K562 (cell line): ENCODE data around the gene EXD2. TPM values are rescaled to one million over a fixed set of nuclear protein-coding genes. Genes with fewer than 3 reads are reported as not detected.

ENCODE experiments used
- ATAC-seq: fragments of 200-7000 bp; cut with Tn5 transposase; 3 replicates; pipeline ENCODE4 v1.9.1; 2020; ENCODE audit warnings: moderate library complexity
- BruUV-seq: library from RNA; stranded (reverse); fragments of 400-500 nt; replicated peaks from 2 replicates; lab custom pipeline; 2021; lab: Mats Ljungman, UMichigan
- CTCF ChIA-PET: fragments of 300-600 bp; formaldehyde crosslinking; extraction: SDS; loops from one replicate; lab custom pipeline; 2021; ENCODE audit warnings: low intra/inter-chr PET ratio; lab: Yijun Ruan, JAX
- POLR2A ChIA-PET: fragments of 300-600, 350-650 bp; sonication (Branson Sonifier 250); formaldehyde crosslinking; extraction: SDS; loops from one replicate; lab custom pipeline; 2021; ENCODE audit warnings: antibody characterized with exemption, inconsistent platforms; lab: Yijun Ruan, JAX
- DNase-seq, 4 experiments: peaks; one replicate each; pipeline versions ENCODE4 v3.0.0 to v3.0.0-alpha.2; 2011 to 2018; ENCODE audit warnings: low spot score in 3 of 4, mixed read lengths in 3 of 4; ENCODE audit errors: extremely low read depth in 1 of 4
- FAIRE-seq: peaks from 2 replicates; lab custom pipeline; 2011; peaks lifted over from hg19 to GRCh38; lab: Jason Lieb, UNC
- H2AFZ ChIP-seq: 2 replicates; pipeline ENCODE4 v1.6.0; 2011; ENCODE audit warnings: low read depth, low read length, control low read depth, inconsistent platforms
- H3K27ac ChIP-seq: fragments of 200-600 bp; 3 replicates; pipeline ENCODE4 v1.8.0; 2011; ENCODE audit warnings: low read depth, mild to moderate bottlenecking, control low read depth, inconsistent platforms, low read length, moderate library complexity, mixed read lengths; ENCODE audit errors: extremely low read depth
- H3K27me3 ChIP-seq, 2 experiments: fragments of 300-600 bp in 1 of 2; 2 replicates in 1 of 2; 3 replicates in 1 of 2; pipeline versions ENCODE4 v1.6.0 to v1.8.0; 2011; ENCODE audit warnings: inconsistent platforms in 2 of 2, low read length in 2 of 2, mild to moderate bottlenecking in 1 of 2, mixed read lengths in 1 of 2, moderate library complexity in 1 of 2; ENCODE audit not compliant: control insufficient read depth in 2 of 2, insufficient read depth in 2 of 2
- H3K36me3 ChIP-seq: fragments of 300-600 bp; 3 replicates; pipeline ENCODE4 v1.8.0; 2011; ENCODE audit warnings: mild to moderate bottlenecking, low read length, inconsistent platforms; ENCODE audit not compliant: control insufficient read depth, insufficient read depth
- H3K4me1 ChIP-seq, 2 experiments: fragments of 200-600 bp in 1 of 2; replicated peaks in 1 of 2; 2 replicates in 1 of 2; 3 replicates in 1 of 2; pipeline versions ENCODE4 v1.5.1 to v1.8.0; 2011; ENCODE audit warnings: inconsistent platforms in 2 of 2, low read length in 2 of 2, mild to moderate bottlenecking in 1 of 2, mixed read lengths in 1 of 2, moderate library complexity in 1 of 2; ENCODE audit not compliant: control insufficient read depth in 2 of 2, insufficient read depth in 2 of 2
- H3K4me2 ChIP-seq: 2 replicates; pipeline ENCODE4 v1.6.1; 2011; ENCODE audit warnings: low read length, control low read depth, inconsistent platforms, mixed read lengths; ENCODE audit not compliant: insufficient read depth
- H3K4me3 ChIP-seq: fragments of 200-600 bp; sonication (generic), shearing (Covaris generic); 2 replicates; pipeline ENCODE4 v1.5.1; 2016; ENCODE audit warnings: control low read depth, inconsistent platforms
- H3K79me2 ChIP-seq: fragments of 200-600 bp; 3 replicates; pipeline ENCODE4 v1.8.0; 2011; ENCODE audit warnings: low read length, inconsistent platforms; ENCODE audit not compliant: control insufficient read depth, insufficient read depth
- H3K9ac ChIP-seq, 2 experiments: 2 replicates each; pipeline versions ENCODE4 v1.6.0 to v1.6.1; 2011; ENCODE audit warnings: low read depth in 2 of 2, low read length in 2 of 2, control low read depth in 1 of 2, inconsistent platforms in 1 of 2, mild to moderate bottlenecking in 1 of 2, mixed read lengths in 1 of 2; ENCODE audit not compliant: insufficient read depth in 1 of 2
- H3K9me1 ChIP-seq: one replicate; pipeline ENCODE4 v1.6.0; 2011; ENCODE audit warnings: inconsistent platforms, mild to moderate bottlenecking, low read length, moderate library complexity; ENCODE audit not compliant: control insufficient read depth, insufficient read depth
- H3K9me3 ChIP-seq: replicated peaks from 2 replicates; pipeline ENCODE4 v1.5.1; 2011; ENCODE audit warnings: low read depth, low read length, inconsistent platforms; ENCODE audit not compliant: control insufficient read depth, insufficient read depth
- H4K20me1 ChIP-seq: replicated peaks from 2 replicates; pipeline ENCODE4 v1.6.1; 2011; ENCODE audit warnings: low read length, inconsistent platforms, mixed read lengths; ENCODE audit not compliant: control insufficient read depth, insufficient read depth
- BCL6 ChIP-seq: fragments of 250-450 bp; sonication (Bioruptor Pico); IDR thresholded peaks from 2 replicates; pipeline ENCODE4 v1.4.0; 2020
- BDP1 ChIP-seq: IDR thresholded peaks from 3 replicates; pipeline ENCODE4 v1.6.1; 2011; ENCODE audit not compliant: insufficient read length, insufficient read depth
- CEBPB ChIP-seq: fragments of 450-650 bp; IDR thresholded peaks from 2 replicates; pipeline ENCODE4 v1.6.1; 2016; ENCODE audit warnings: missing genetic modification characterization, missing compliant biosample characterization
- CHCHD3 ChIP-seq: fragments of 250-450 bp; sonication (Bioruptor Pico); IDR thresholded peaks from 2 replicates; pipeline ENCODE4 v2.1.2; 2022; ENCODE audit warnings: mild to moderate bottlenecking
- CHD1 ChIP-seq: fragments of 200-600 bp; sonication (generic); IDR thresholded peaks from one replicate; pipeline ENCODE4 v1.6.1; 2012; ENCODE audit warnings: mild to moderate bottlenecking, moderate library complexity, low read length, inconsistent platforms
- DNMT1 ChIP-seq: fragments of 450-650 bp; IDR thresholded peaks from 2 replicates; pipeline ENCODE4 v1.6.1; 2016; ENCODE audit warnings: antibody characterized with exemption, mild to moderate bottlenecking
- ELF4 ChIP-seq: fragments of 450-650 bp; formaldehyde crosslinking; IDR thresholded peaks from 2 replicates; pipeline ENCODE4 v1.4.0; 2022; ENCODE audit warnings: missing genetic modification characterization
- ESRRA ChIP-seq: fragments of 450-650 bp; IDR thresholded peaks from 2 replicates; pipeline ENCODE4 v1.6.1; 2014; ENCODE audit warnings: low read depth, mild to moderate bottlenecking, moderate library complexity, borderline replicate concordance
- FOSL1 ChIP-seq: fragments of 200-800 bp; sonication (Bioruptor generic); conservative IDR thresholded peaks from 2 replicates; pipeline ENCODE4 v1.6.1; 2016; ENCODE audit warnings: missing genetic modification characterization, missing compliant biosample characterization
- HLTF ChIP-seq: fragments of 450-650 bp; IDR thresholded peaks from 2 replicates; pipeline ENCODE4 v1.6.1; 2016
- MAZ ChIP-seq, 2 experiments: fragments of 450-650 bp in 1 of 2; sonication (generic) in 1 of 2; formaldehyde crosslinking; IDR thresholded peaks in 1 of 2; conservative IDR thresholded peaks in 1 of 2; 2 replicates each; pipeline versions ENCODE4 v1.4.0 to v1.5.0; 2020; ENCODE audit warnings: mild to moderate bottlenecking in 1 of 2, missing genetic modification reagents in 1 of 2
- NFE2L1 ChIP-seq: fragments of 450-650 bp; IDR thresholded peaks from 2 replicates; pipeline ENCODE4 v1.6.1; 2016; ENCODE audit warnings: missing genetic modification characterization, low read depth, mild to moderate bottlenecking, missing compliant biosample characterization, moderate library complexity, borderline replicate concordance
- RBM17 ChIP-seq: fragments of 200-400 bp; formaldehyde crosslinking; IDR thresholded peaks from 2 replicates; pipeline ENCODE4 v1.6.1; 2017; ENCODE audit warnings: low read depth, mild to moderate bottlenecking, low read length, borderline replicate concordance
- SIN3B ChIP-seq: fragments of 450-650 bp; IDR thresholded peaks from 2 replicates; pipeline ENCODE4 v1.6.1; 2017; ENCODE audit warnings: low read depth, mild to moderate bottlenecking, moderate library complexity
- ZFP30 ChIP-seq: fragments of 250-450 bp; sonication (Bioruptor Pico); IDR thresholded peaks from 2 replicates; pipeline ENCODE4 v1.8.0; 2022; ENCODE audit warnings: moderate library complexity, mild to moderate bottlenecking, inconsistent platforms, borderline replicate concordance
- ZNF41 ChIP-seq: fragments of 250-450 bp; sonication (Bioruptor Pico); conservative IDR thresholded peaks from 2 replicates; pipeline ENCODE4 v1.4.0; 2020; ENCODE audit warnings: mild to moderate bottlenecking
- WGBS: fragments of 100-300 bp; shearing (Covaris generic); methylation state at CpG from one replicate; pipeline ENCODE4 v1.1.6; 2016; ENCODE audit warnings: low coverage, mixed read lengths; ENCODE audit not compliant: insufficient coverage; ENCODE audit errors: missing lambda C conversion rate; 5-methylcytosine and 5-hydroxymethylcytosine counted together
- in situ Hi-C: fragments of 300-500 bp; cut with MboI; formaldehyde crosslinking; loops from 4 replicates; pipeline ENCODE4 v1.15.0; 2018; ENCODE audit warnings: inconsistent platforms, mixed read lengths
- intact Hi-C: fragments of 100-400 bp; cut with micrococcal nuclease; formaldehyde crosslinking; loops from 2 replicates; pipeline ENCODE4 v1.14.2; 2022
- polyA plus RNA-seq, 8 experiments: library from polyadenylated mRNA; depleted of rRNA in 4 of 8; stranded (reverse) in 5 of 8; unstranded in 3 of 8; fragments of >200 nt; fragmentation: Nextera tagmentation in 2 of 8; fragmentation: Illumina TruSeq in 1 of 8; extraction: Ambion mirVana in 2 of 8; extraction: Trizol in 1 of 8; gene quantifications; 2 replicates each; pipeline versions ENCODE4 v1.2.1 to v1.2.3, GENCODE V29; 2011 to 2014; ENCODE audit warnings: inconsistent platforms in 1 of 8, missing spikeins in 1 of 8
- total RNA-seq, 7 experiments: library from RNA; depleted of rRNA in 6 of 7; stranded (reverse); fragments of >200 nt in 6 of 7; fragmentation: Illumina TruSeq in 2 of 7; extraction: Trizol in 2 of 7; gene quantifications; 2 replicates each; pipeline versions ENCODE4 v1.2.1 to v1.2.3, GENCODE V29; 2011 to 2021; ENCODE audit warnings: low replicate concordance in 1 of 7
- TF ChIP-seq, protein P1 (sequence below): sonication (generic); formaldehyde crosslinking; IDR thresholded peaks from 2 replicates; pipeline ENCODE4 v1.8.0; 2022; ENCODE audit warnings: missing genetic modification reagents, mild to moderate bottlenecking, borderline replicate concordance
- TF ChIP-seq, protein P2 (sequence below), 3 experiments: IDR thresholded peaks in 2 of 3; conservative IDR thresholded peaks in 1 of 3; 2 replicates each; pipeline ENCODE4 v1.5.1; 2011 to 2012; ENCODE audit warnings: low read length in 3 of 3, mild to moderate bottlenecking in 3 of 3, control low read depth in 2 of 3, improper control_type of control experiment in 1 of 3, inconsistent platforms in 1 of 3, low read depth in 1 of 3, mixed read lengths in 1 of 3, moderate library complexity in 1 of 3; ENCODE audit not compliant: insufficient read depth in 2 of 3

Gene EXD2
- total and polyA plus RNA-seq, 9 of the 15 experiments (the other 6 are each of a cell fraction or from before 2014, with no cell fraction given): 1.6 to 7.5 (median 3.7) TPM

GRCh38 chr14:69260190-69260860 is 69.0 kb downstream of the EXD2 start (continued):
- TF ChIP-seq, protein P1, sequence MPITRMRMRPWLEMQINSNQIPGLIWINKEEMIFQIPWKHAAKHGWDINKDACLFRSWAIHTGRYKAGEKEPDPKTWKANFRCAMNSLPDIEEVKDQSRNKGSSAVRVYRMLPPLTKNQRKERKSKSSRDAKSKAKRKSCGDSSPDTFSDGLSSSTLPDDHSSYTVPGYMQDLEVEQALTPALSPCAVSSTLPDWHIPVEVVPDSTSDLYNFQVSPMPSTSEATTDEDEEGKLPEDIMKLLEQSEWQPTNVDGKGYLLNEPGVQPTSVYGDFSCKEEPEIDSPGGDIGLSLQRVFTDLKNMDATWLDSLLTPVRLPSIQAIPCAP (CRISPR knock-in tag): no peak
- TF ChIP-seq HLTF: no peak
- TF ChIP-seq SIN3B: no peak
- no peak for TF ChIP-seq CHCHD3 (CRISPR knock-in tag)
- no peak for TF ChIP-seq CEBPB (tag)
- TF ChIP-seq FOSL1 (tag): no peak
- TF ChIP-seq BCL6 (CRISPR knock-in tag): no peak
- TF ChIP-seq NFE2L1 (tag): no peak
- no peak for TF ChIP-seq ESRRA

DNA sequence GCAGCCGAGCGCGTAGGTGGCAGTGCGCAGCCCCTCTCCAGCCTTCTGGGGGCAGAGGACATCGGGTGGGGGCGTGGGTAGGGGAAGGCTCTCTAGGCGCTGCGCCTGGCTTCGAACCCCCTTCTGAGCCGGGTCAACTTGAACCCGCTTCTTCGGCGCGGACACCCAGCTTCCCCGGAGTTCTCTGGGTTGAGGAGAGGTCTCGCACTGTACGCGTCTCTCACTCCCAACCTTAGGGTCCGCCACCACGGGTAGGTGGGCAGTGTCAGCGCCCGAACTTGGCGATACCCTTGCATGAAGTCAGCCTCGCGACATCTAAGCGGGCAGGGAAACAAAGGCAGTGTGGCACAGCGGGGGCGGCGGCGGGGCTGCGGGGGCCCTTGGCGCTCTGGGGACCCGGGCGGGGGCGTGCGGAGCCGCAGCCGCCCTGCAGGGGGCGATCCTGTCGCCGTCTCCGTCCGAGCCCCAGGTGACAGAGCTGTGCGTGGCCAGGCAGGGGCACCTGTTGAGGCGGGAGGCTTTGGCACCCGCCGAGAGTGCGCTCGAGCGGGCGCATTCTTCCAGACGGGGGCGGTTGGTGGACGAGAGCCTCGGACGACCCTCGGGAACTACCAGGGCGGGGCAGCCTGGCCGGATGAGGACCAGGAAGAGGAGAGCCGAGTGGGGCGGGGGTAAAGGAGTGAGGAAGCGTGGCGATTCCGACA is 69.7 kb downstream of the EXD2 start:
- H3K4me3 ChIP-seq: peak overlapping the region; percentile 11; the same call in 1 of the 2 replicates
- CTCF ChIA-PET: no interaction called here
- in situ Hi-C loops (loop anchor here (25.0 kb wide), 1 partner anchor 201 kb away; no protein-coding TSS in a partner anchor), intact Hi-C loops (no loop called here)
- no peaks in the 10 kb centered on the region for H3K9me1 ChIP-seq
- WGBS: 10% methylated on average over 16 of the region's 64 CpGs
- no peak overlapping the region for H3K4me2 ChIP-seq
- no peak overlapping the region for H3K27ac ChIP-seq
- H3K36me3 ChIP-seq: no peaks in the 10 kb centered on the region
- H3K27me3 ChIP-seq: peaks cover 14 to 74% of the 10 kb centered on the region in 2 experiments
- POLR2A ChIA-PET: interaction anchor here (0.6 to 1.3 kb wide), 3 partner anchors 12 to 308 kb away, joined by 3 read pairs; no protein-coding TSS in a partner anchor
- H3K79me2 ChIP-seq: no peaks in the 10 kb centered on the region
- FAIRE-seq (no peak), ATAC-seq (peak; percentile 90), DNase-seq (peak; percentile 19 to 73 (median 70))
- H4K20me1 ChIP-seq: no peaks in the 10 kb centered on the region
- H3K9ac ChIP-seq: no peak overlapping the region
- no TSS peak for BruUV-seq
- H3K9me3 ChIP-seq: no peaks in the 10 kb centered on the region
- peaks cover 0 to 23% of the 10 kb centered on the region in 2 experiments; a peak in 2 of 5 replicates for H3K4me1 ChIP-seq
- H2AFZ ChIP-seq: 0 out of 2 replicates have a peak overlapping the region, but pooled peaks have one; percentile 32
- TF ChIP-seq CHD1: no peak
- TF ChIP-seq BDP1: no peak
- no peak for TF ChIP-seq RBM17
- TF ChIP-seq DNMT1: no peak
- no peak for TF ChIP-seq ZNF41 (CRISPR knock-in tag)
- TF ChIP-seq ZFP30 (CRISPR knock-in tag): no peak
- no peak for TF ChIP-seq ELF4 (CRISPR knock-in tag)
- TF ChIP-seq MAZ (CRISPR knock-in tag; conservative IDR thresholded peaks at IDR 0.05 in 1 of 2, IDR thresholded peaks at IDR 0.05 in 1 of 2): peak in 1 of 2 experiments; percentile 16; a peak in 1 of 4 replicates
- TF ChIP-seq, protein P2, sequence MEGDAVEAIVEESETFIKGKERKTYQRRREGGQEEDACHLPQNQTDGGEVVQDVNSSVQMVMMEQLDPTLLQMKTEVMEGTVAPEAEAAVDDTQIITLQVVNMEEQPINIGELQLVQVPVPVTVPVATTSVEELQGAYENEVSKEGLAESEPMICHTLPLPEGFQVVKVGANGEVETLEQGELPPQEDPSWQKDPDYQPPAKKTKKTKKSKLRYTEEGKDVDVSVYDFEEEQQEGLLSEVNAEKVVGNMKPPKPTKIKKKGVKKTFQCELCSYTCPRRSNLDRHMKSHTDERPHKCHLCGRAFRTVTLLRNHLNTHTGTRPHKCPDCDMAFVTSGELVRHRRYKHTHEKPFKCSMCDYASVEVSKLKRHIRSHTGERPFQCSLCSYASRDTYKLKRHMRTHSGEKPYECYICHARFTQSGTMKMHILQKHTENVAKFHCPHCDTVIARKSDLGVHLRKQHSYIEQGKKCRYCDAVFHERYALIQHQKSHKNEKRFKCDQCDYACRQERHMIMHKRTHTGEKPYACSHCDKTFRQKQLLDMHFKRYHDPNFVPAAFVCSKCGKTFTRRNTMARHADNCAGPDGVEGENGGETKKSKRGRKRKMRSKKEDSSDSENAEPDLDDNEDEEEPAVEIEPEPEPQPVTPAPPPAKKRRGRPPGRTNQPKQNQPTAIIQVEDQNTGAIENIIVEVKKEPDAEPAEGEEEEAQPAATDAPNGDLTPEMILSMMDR (IDR thresholded peaks at IDR 0.05 in 2 of 3, conservative IDR thresholded peaks at IDR 0.05 in 1 of 3; ENCODE audit: insufficient read depth in 2 of 3, low read depth in 1 of 3, low read length in 3 of 3): peak; percentile 35 to 58 (median 49); a peak in 5 of 6 replicates
